Activated T-helper 17 cell treated with anti-CD3 and anti-CD28 coated beads, Interleukin-2, amount 50 U/mL, for 72 hours (primary cell): ENCODE measurements around the gene ERICH4. TPM values are rescaled to one million over a fixed set of nuclear protein-coding genes. Genes with fewer than 3 reads are reported as not detected.

Source experiments
- ATAC-seq: fragments of 150-1000 bp; cut with Tn5 transposase; replicated peaks from 2 replicates; pipeline ENCODE4 v1.10.0; 2021; ENCODE audit warnings: mild to moderate bottlenecking, moderate library complexity
- H3K27ac Mint-ChIP-seq: one replicate; pipeline ENCODE4 v1.8.0; 2022; ENCODE audit warnings: mixed read lengths
- H3K27me3 Mint-ChIP-seq: one replicate; pipeline ENCODE4 v1.8.0; 2022; ENCODE audit warnings: mixed read lengths
- H3K36me3 Mint-ChIP-seq: one replicate; pipeline ENCODE4 v1.8.0; 2022; ENCODE audit warnings: low read depth, mild to moderate bottlenecking, mixed read lengths
- H3K4me1 Mint-ChIP-seq: one replicate; pipeline ENCODE4 v1.8.0; 2022; ENCODE audit warnings: mixed read lengths
- H3K4me3 Mint-ChIP-seq: one replicate; pipeline ENCODE4 v1.8.0; 2022; ENCODE audit warnings: mild to moderate bottlenecking, mixed read lengths
- H3K9me3 Mint-ChIP-seq: one replicate; pipeline ENCODE4 v1.8.0; 2022; ENCODE audit warnings: mixed read lengths
- total RNA-seq, 2 donors: library from RNA; stranded (reverse); gene quantifications; one replicate each; pipeline ENCODE4 v1.2.3, GENCODE V29; 2022

Gene ERICH4
- total RNA-seq, 2 donors from 2014 or later, result not detected

DNA sequence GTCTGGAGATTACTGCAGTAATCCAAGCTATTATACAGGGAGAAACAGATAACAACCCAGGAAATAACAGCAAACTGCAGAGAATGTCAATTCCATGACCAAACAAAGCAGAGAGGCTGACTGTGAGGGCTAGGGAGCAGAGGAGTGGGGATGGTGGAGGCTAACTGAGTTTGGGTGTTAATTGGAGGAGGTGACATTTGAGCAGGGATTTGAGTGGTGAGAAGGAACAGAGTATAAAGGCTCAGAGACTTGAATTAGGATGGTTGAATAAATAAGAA is 6.3 kb upstream of the ERICH4 start:
- Mint-ChIP-seq H3K27ac (no peak overlapping the region), H3K9me3 (no peaks in the 10 kb centered on the region), H3K4me1 (peaks cover 9% of the 10 kb centered on the region), H3K36me3 (peaks cover 37% of the 10 kb centered on the region), H3K27me3 (no peaks in the 10 kb centered on the region), H3K4me3 (no peak overlapping the region)
- ATAC-seq, result no peak

GRCh38 chr19:41437944-41438574 is 4.9 kb upstream of the ERICH4 start:
- H3K27me3 Mint-ChIP-seq, result no peaks in the 10 kb centered on the region
- H3K36me3 Mint-ChIP-seq, result peaks cover 23% of the 10 kb centered on the region
- no peak overlapping the region for H3K27ac Mint-ChIP-seq
- ATAC-seq, result no peak
- H3K4me1 Mint-ChIP-seq, result peaks cover 9% of the 10 kb centered on the region
- no peaks in the 10 kb centered on the region for H3K9me3 Mint-ChIP-seq
- H3K4me3 Mint-ChIP-seq, result no peak overlapping the region

DNA sequence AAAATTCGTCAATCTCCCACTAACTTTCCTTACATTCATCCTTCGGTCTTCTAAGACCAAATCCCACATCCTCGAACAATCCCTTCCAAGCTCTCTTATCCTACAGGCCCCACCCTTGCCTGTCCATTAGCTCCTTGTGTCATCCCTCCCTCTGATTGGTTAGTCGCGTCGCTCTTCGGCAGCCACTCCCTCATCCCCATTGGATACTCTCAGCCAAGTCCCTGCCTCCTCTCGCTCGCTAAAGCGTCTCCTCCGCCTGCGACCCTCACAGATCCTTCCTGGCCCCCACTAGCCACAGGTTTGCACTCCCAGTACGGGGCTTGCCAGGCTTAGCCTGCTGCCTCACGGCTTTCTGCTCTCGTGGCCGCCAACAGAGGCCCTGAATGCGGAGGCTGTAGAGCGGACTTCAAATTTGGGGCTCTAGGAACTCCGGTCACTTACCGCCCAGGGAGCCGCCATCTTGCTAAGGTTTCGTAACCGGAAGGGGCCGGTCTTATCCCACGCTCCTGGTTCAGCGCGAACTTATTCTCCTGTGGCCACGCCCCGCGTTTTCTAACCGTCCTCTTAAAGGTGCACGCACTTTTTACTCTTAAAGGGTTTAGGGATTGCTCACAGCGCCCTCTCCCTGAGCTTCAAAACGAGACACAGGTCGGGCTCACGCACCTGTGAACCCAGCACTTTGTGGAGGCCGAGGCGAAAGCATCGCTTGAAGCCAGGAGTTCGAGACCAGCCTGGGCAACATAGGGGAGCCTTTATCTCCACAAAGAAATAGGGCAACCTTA is 3.3 kb upstream of the ERICH4 start, which contains the start of gene DMAC2:
TSS of gene DMAC2 (minus strand) at position 472 of the 782 bp plus-strand sequence. CDS start at position 459, 13 bp downstream.
- Mint-ChIP-seq H3K9me3 (no peaks in the 10 kb centered on the region), H3K4me1 (peaks cover 9% of the 10 kb centered on the region), H3K27ac (no peak within 1 kb of the TSS), H3K27me3 (peaks cover 6% of the 10 kb centered on the region), H3K4me3 (no peak within 1 kb of the TSS), H3K36me3 (peaks cover 10% of the 10 kb centered on the region)
- ATAC-seq, result peak; percentile 97

- H3K4me1 Mint-ChIP-seq, result peaks cover 8% of the 10 kb centered on the region
- no peaks in the 10 kb centered on the region for H3K9me3 Mint-ChIP-seq
- no peak overlapping the region for H3K4me3 Mint-ChIP-seq
- peaks cover 6% of the 10 kb centered on the region for H3K27me3 Mint-ChIP-seq
- no peak for ATAC-seq
- no peak overlapping the region for H3K27ac Mint-ChIP-seq
- peaks cover 5% of the 10 kb centered on the region for H3K36me3 Mint-ChIP-seq
These were observed 1.5 kb upstream of the ERICH4 start for GRCh38 chr19:41441321-41441945.

DNA sequence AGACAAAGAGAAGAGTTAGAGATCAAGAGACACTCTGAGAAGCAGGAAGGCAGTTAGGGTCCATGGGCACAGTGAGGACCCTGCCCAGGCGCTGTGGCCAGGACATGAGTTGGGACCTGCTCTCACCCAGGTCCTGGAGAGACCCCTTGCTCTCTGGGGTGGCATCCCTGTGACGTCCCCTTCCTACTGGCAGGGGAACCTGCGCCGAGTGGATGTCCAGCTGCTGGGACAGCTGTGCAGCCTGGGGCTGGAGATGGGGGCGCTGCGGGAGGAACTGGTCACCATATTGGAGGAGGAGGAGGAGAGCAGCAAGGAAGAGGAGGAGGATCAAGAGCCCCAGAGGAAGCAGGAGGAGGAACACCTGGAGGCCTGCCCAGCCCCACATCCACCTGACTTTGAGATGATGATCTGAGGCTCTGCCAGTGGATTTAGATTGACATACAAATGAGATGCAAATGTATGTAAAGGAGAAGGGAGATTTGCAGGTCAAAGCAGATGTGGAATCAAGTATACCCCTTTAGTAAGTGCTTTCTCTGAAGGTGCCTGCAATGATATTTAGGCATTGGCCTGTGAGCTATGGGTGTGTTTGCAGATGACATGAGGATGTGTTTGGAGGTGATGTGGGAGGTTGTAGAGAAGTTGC is 978 bp downstream of the ERICH4 start:
- Mint-ChIP-seq H3K27ac (peak overlapping the region; percentile 16), H3K27me3 (peaks cover 6% of the 10 kb centered on the region), H3K4me1 (no peaks in the 10 kb centered on the region), H3K36me3 (no peaks in the 10 kb centered on the region), H3K9me3 (no peaks in the 10 kb centered on the region), H3K4me3 (no peak overlapping the region)
- ATAC-seq, result no peak

DNA sequence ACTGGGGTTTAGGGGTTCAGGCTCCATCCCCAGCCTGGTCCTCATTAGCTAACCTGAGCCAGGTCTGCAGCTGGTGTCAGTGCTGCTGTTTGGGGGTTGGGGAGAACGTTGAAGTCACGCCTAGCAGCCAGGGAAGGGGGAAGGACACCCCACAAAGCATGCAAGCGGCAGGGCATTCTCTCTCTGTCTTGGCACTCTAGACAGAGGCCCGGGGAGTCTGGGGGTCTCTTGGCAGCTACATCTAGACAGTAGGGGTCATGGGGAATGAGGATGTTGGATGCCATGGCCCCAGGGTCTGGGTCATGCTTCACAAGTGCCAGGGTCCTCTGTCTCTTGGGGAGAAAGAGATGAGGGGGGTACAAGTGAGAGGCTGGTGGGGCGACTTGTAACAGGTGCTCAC is 2.6 kb downstream of the ERICH4 start:
- no peak overlapping the region for H3K27ac Mint-ChIP-seq
- peaks cover 6% of the 10 kb centered on the region for H3K27me3 Mint-ChIP-seq
- H3K4me1 Mint-ChIP-seq, result no peaks in the 10 kb centered on the region
- H3K9me3 Mint-ChIP-seq, result no peaks in the 10 kb centered on the region
- no peak for ATAC-seq
- no peak overlapping the region for H3K4me3 Mint-ChIP-seq
- no peaks in the 10 kb centered on the region for H3K36me3 Mint-ChIP-seq

GRCh38 chr19:41447732-41448332 is 4.9 kb downstream of the ERICH4 start:
- H3K36me3 Mint-ChIP-seq, result no peaks in the 10 kb centered on the region
- ATAC-seq, result no peak
- H3K9me3 Mint-ChIP-seq, result no peaks in the 10 kb centered on the region
- H3K27me3 Mint-ChIP-seq, result peaks cover 6% of the 10 kb centered on the region
- H3K4me3 Mint-ChIP-seq, result peak overlapping the region; percentile 15
- no peaks in the 10 kb centered on the region for H3K4me1 Mint-ChIP-seq
- H3K27ac Mint-ChIP-seq, result no peak overlapping the region

- no peaks in the 10 kb centered on the region for H3K36me3 Mint-ChIP-seq
- peak; percentile 94 for ATAC-seq
- H3K4me3 Mint-ChIP-seq, result peak overlapping the region; percentile 71
- H3K27me3 Mint-ChIP-seq, result no peaks in the 10 kb centered on the region
- no peaks in the 10 kb centered on the region for H3K9me3 Mint-ChIP-seq
- peak overlapping the region; percentile 24 for H3K27ac Mint-ChIP-seq
- no peaks in the 10 kb centered on the region for H3K4me1 Mint-ChIP-seq
These were observed 6.3 kb downstream of the ERICH4 start for GRCh38 chr19:41449079-41449864.

GRCh38 chr19:41449865-41450178 is 6.9 kb downstream of the ERICH4 start:
- Mint-ChIP-seq H3K9me3 (no peaks in the 10 kb centered on the region), H3K4me1 (no peaks in the 10 kb centered on the region), H3K36me3 (no peaks in the 10 kb centered on the region), H3K27me3 (no peaks in the 10 kb centered on the region), H3K27ac (peak overlapping the region; percentile 24), H3K4me3 (peak overlapping the region; percentile 71)
- peak; percentile 9 for ATAC-seq

- no peak overlapping the region for H3K27ac Mint-ChIP-seq
- H3K36me3 Mint-ChIP-seq, result no peaks in the 10 kb centered on the region
- H3K4me3 Mint-ChIP-seq, result no peak overlapping the region
- no peak for ATAC-seq
- H3K4me1 Mint-ChIP-seq, result peaks cover 12% of the 10 kb centered on the region
- H3K9me3 Mint-ChIP-seq, result no peaks in the 10 kb centered on the region
- no peaks in the 10 kb centered on the region for H3K27me3 Mint-ChIP-seq
These were observed 9.8 kb downstream of the ERICH4 start for GRCh38 chr19:41452584-41453275.

GRCh38 chr19:41455936-41456335 is 13.0 kb downstream of the ERICH4 start:
- H3K9me3 Mint-ChIP-seq, result no peaks in the 10 kb centered on the region
- no peak for ATAC-seq
- H3K4me3 Mint-ChIP-seq, result no peak overlapping the region
- H3K27ac Mint-ChIP-seq, result peak overlapping the region; percentile 58
- H3K4me1 Mint-ChIP-seq, result peaks cover 15% of the 10 kb centered on the region
- H3K36me3 Mint-ChIP-seq, result no peaks in the 10 kb centered on the region
- no peaks in the 10 kb centered on the region for H3K27me3 Mint-ChIP-seq

- Mint-ChIP-seq H3K27me3 (no peaks in the 10 kb centered on the region), H3K36me3 (no peaks in the 10 kb centered on the region), H3K9me3 (no peaks in the 10 kb centered on the region), H3K4me3 (peak overlapping the region; percentile 15), H3K27ac (peak overlapping the region; percentile 58), H3K4me1 (peaks cover 15% of the 10 kb centered on the region)
- no peak for ATAC-seq
These were observed 13.5 kb downstream of the ERICH4 start for GRCh38 chr19:41456342-41456918.

DNA sequence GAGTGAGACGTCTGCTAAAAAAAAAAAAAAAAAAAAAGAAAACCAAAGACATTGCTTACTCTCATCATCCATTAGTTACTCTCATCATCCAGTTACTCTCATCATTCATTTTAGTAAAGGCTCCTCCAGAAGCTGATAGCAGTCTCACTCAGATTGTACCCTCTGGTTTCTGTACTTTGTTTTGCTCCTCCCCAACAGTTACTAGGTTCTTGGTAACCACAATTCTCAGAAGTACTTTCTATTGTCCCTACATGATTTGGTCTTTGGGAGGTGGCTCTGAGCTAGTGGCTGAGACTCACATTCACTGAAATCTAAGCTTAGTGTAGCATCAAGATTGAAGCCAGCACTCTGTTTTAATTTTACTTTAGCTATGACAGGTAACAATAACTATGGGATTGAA is 14.3 kb downstream of the ERICH4 start:
- no peaks in the 10 kb centered on the region for H3K36me3 Mint-ChIP-seq
- no peaks in the 10 kb centered on the region for H3K27me3 Mint-ChIP-seq
- peak overlapping the region; percentile 58 for H3K27ac Mint-ChIP-seq
- H3K4me1 Mint-ChIP-seq, result peaks cover 15% of the 10 kb centered on the region
- peak; percentile 97 for ATAC-seq
- H3K4me3 Mint-ChIP-seq, result peak overlapping the region; percentile 15
- no peaks in the 10 kb centered on the region for H3K9me3 Mint-ChIP-seq
